Loucy (cell line): ENCODE data around the gene POLR3C.

ENCODE experiments used
- H2AFZ ChIP-seq: fragments of 200-600 bp; sonication (generic); 2 replicates; pipeline ENCODE4 v1.6.0; 2016; ENCODE audit warnings: antibody characterized with exemption, mild to moderate bottlenecking, low read length, moderate library complexity
- H3F3A ChIP-seq: fragments of 200-600 bp; 2 replicates; pipeline ENCODE4 v1.6.0; 2016; ENCODE audit warnings: antibody characterized with exemption, low read depth, mild to moderate bottlenecking
- H3K27me3 ChIP-seq: fragments of 200-600 bp; sonication (generic); 2 replicates; pipeline ENCODE4 v1.6.1; 2014; ENCODE audit warnings: low read length, mild to moderate bottlenecking; ENCODE audit not compliant: insufficient read depth, poor library complexity, severe bottlenecking
- H3K36me3 ChIP-seq: fragments of 200-600 bp; sonication (generic); 2 replicates; pipeline ENCODE4 v1.6.1; 2016; ENCODE audit warnings: low read length; ENCODE audit not compliant: insufficient read depth
- H3K4me1 ChIP-seq: fragments of 200-600 bp; sonication (generic); 2 replicates; pipeline ENCODE4 v1.5.1; 2014; ENCODE audit warnings: low read length, mild to moderate bottlenecking; ENCODE audit not compliant: insufficient read depth, poor library complexity, severe bottlenecking
- H3K4me2 ChIP-seq: fragments of 200-600 bp; sonication (generic); 2 replicates; pipeline ENCODE4 v1.6.0; 2014; ENCODE audit warnings: antibody characterized with exemption, low read length, low read depth, mild to moderate bottlenecking; ENCODE audit not compliant: poor library complexity, severe bottlenecking
- H3K4me3 ChIP-seq: fragments of 200-600 bp; sonication (generic); 2 replicates; pipeline ENCODE4 v1.5.1; 2014; ENCODE audit warnings: low read length, mild to moderate bottlenecking, mixed read lengths; ENCODE audit not compliant: poor library complexity, severe bottlenecking
- H3K79me2 ChIP-seq: fragments of 200-600 bp; sonication (generic); 2 replicates; pipeline ENCODE4 v1.6.1; 2014; ENCODE audit warnings: low read length; ENCODE audit not compliant: insufficient read depth
- H3K9ac ChIP-seq: fragments of 200-600 bp; sonication (generic); 2 replicates; pipeline ENCODE4 v1.6.0; 2014; ENCODE audit warnings: mild to moderate bottlenecking, low read depth, low read length, moderate library complexity; ENCODE audit not compliant: poor library complexity, severe bottlenecking
- H3K9me2 ChIP-seq: fragments of 200-600 bp; sonication (generic); replicated peaks from 2 replicates; pipeline ENCODE4 v1.6.1; 2016; ENCODE audit warnings: low read depth, low read length, mixed read lengths
- H3K9me3 ChIP-seq: fragments of 200-600 bp; sonication (generic); 2 replicates; pipeline ENCODE4 v1.6.1; 2014; ENCODE audit warnings: mild to moderate bottlenecking, antibody characterized with exemption, low read length, low read depth; ENCODE audit not compliant: insufficient read depth
- H4K20me1 ChIP-seq: fragments of 200-600 bp; sonication (generic); 2 replicates; pipeline ENCODE4 v1.6.0; 2014; ENCODE audit warnings: antibody characterized with exemption, low read length, mild to moderate bottlenecking; ENCODE audit not compliant: insufficient read depth, poor library complexity, severe bottlenecking
- EZH2phosphoT487 ChIP-seq: fragments of 200-600 bp; IDR thresholded peaks from 2 replicates; pipeline ENCODE4 v1.6.1; 2018; ENCODE audit warnings: antibody characterized with exemption, mild to moderate bottlenecking, moderate library complexity, borderline replicate concordance
- TF ChIP-seq, protein P1 (sequence below): fragments of 200-600 bp; sonication (generic); conservative IDR thresholded peaks from 2 replicates; pipeline ENCODE4 v1.5.1; 2014; ENCODE audit warnings: mild to moderate bottlenecking, antibody characterized with exemption, low read length

POLR3C gene

GRCh38 chr1:145885738-145886287 lies 61.8 kb downstream of the POLR3C start, which contains the start of gene ANKRD35:
Gene ANKRD35, minus strand, starts transcription at chr1:145885866. Its CDS starts 108 bp downstream, at chr1:145885758.
- H3K79me2 ChIP-seq: no peaks in the 10 kb centered on the region
- peak within 1 kb of the TSS; percentile 79 for H3K4me3 ChIP-seq
- H3F3A ChIP-seq: no peaks in the 10 kb centered on the region
- TF ChIP-seq, protein P1, sequence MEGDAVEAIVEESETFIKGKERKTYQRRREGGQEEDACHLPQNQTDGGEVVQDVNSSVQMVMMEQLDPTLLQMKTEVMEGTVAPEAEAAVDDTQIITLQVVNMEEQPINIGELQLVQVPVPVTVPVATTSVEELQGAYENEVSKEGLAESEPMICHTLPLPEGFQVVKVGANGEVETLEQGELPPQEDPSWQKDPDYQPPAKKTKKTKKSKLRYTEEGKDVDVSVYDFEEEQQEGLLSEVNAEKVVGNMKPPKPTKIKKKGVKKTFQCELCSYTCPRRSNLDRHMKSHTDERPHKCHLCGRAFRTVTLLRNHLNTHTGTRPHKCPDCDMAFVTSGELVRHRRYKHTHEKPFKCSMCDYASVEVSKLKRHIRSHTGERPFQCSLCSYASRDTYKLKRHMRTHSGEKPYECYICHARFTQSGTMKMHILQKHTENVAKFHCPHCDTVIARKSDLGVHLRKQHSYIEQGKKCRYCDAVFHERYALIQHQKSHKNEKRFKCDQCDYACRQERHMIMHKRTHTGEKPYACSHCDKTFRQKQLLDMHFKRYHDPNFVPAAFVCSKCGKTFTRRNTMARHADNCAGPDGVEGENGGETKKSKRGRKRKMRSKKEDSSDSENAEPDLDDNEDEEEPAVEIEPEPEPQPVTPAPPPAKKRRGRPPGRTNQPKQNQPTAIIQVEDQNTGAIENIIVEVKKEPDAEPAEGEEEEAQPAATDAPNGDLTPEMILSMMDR: no peak
- TF ChIP-seq EZH2phosphoT487: no peak
- no peaks in the 10 kb centered on the region for H3K9me2 ChIP-seq
- peak within 1 kb of the TSS; percentile 97 for H2AFZ ChIP-seq
- no peaks in the 10 kb centered on the region for H4K20me1 ChIP-seq
- H3K4me1 ChIP-seq: peaks cover 5% of the 10 kb centered on the region
- H3K9me3 ChIP-seq: no peaks in the 10 kb centered on the region
- H3K9ac ChIP-seq: no peak within 1 kb of the TSS
- peaks cover 19% of the 10 kb centered on the region for H3K27me3 ChIP-seq
- peak within 1 kb of the TSS; percentile 63 for H3K4me2 ChIP-seq
- no peaks in the 10 kb centered on the region for H3K36me3 ChIP-seq

DNA sequence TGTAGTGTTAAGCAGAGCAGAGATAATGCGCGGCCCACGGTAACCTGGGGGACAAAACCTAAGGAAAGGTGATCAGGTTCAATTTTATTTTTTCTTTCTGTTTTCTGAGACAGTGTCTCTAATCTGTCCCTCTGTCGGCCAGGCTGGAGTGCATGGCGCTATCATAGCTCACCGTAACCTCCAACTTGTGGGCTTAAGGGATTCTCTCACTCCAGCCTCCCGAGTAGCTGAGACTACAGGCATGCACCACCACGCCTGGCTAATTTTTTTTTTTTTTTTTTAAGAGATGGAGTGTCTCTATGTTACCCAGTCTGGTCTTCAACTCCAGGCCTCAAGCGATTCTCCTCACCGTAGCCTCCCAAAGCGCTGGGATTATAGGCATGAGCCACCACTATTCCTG lies 62.4 kb downstream of the POLR3C start:
- TF ChIP-seq EZH2phosphoT487: no peak
- TF ChIP-seq, protein P1: no peak
- H3K79me2 ChIP-seq: no peaks in the 10 kb centered on the region
- H2AFZ ChIP-seq: peak overlapping the region; percentile 97
- no peaks in the 10 kb centered on the region for H3K9me2 ChIP-seq
- H3K4me1 ChIP-seq: peaks cover 5% of the 10 kb centered on the region
- no peak overlapping the region for H3K9ac ChIP-seq
- H3K9me3 ChIP-seq: no peaks in the 10 kb centered on the region
- peak overlapping the region; percentile 63 for H3K4me2 ChIP-seq
- no peaks in the 10 kb centered on the region for H3F3A ChIP-seq
- H3K36me3 ChIP-seq: no peaks in the 10 kb centered on the region
- H4K20me1 ChIP-seq: no peaks in the 10 kb centered on the region
- peaks cover 19% of the 10 kb centered on the region for H3K27me3 ChIP-seq
- peak overlapping the region; percentile 79 for H3K4me3 ChIP-seq

- Histone ChIP-seq H3K9me3 (no peaks in the 10 kb centered on the region), H3K4me3 (no peak overlapping the region), H3K79me2 (no peaks in the 10 kb centered on the region), H3K9me2 (no peaks in the 10 kb centered on the region), H3K4me2 (no peak overlapping the region), H3K36me3 (no peaks in the 10 kb centered on the region), H4K20me1 (no peaks in the 10 kb centered on the region), H3K4me1 (peaks cover 5% of the 10 kb centered on the region), H3K9ac (no peak overlapping the region), H3F3A (no peaks in the 10 kb centered on the region), H2AFZ (no peak overlapping the region), H3K27me3 (peaks cover 19% of the 10 kb centered on the region)
- TF ChIP-seq EZH2phosphoT487: no peak
- TF ChIP-seq, protein P1: no peak
These were observed 62.8 kb downstream of the POLR3C start for GRCh38 chr1:145886816-145887215.
